Neural cell (in vitro differentiated cells): ENCODE results near the gene SETD2.

Source experiments
- EP300 ChIP-seq: fragments of 450-650 bp; conservative IDR thresholded peaks from 2 replicates; pipeline ENCODE4 v1.6.1; 2014; ENCODE audit warnings: antibody characterized with exemption, mild to moderate bottlenecking, moderate library complexity; ENCODE audit not compliant: poor library complexity, severe bottlenecking
- EZH2 ChIP-seq: fragments of 200-600, 300-800 bp; shearing (Covaris generic), sonication (generic); IDR thresholded peaks from 2 replicates; pipeline ENCODE4 v1.6.1; 2014; ENCODE audit warnings: antibody characterized with exemption, low read length, borderline replicate concordance, mild to moderate bottlenecking; ENCODE audit not compliant: insufficient read depth, poor library complexity, severe bottlenecking
- POLR2AphosphoS5 ChIP-seq: IDR thresholded peaks from 2 replicates; pipeline ENCODE4 v1.6.1; 2012
- RAD21 ChIP-seq: fragments of 450-650 bp; conservative IDR thresholded peaks from 2 replicates; pipeline ENCODE4 v1.6.1; 2014; ENCODE audit warnings: antibody characterized with exemption, mild to moderate bottlenecking, moderate library complexity
- REST ChIP-seq: IDR thresholded peaks from 2 replicates; pipeline ENCODE4 v1.6.1; 2012; ENCODE audit warnings: borderline replicate concordance
- SMC3 ChIP-seq: fragments of 450-650 bp; conservative IDR thresholded peaks from 2 replicates; pipeline ENCODE4 v1.6.1; 2014; ENCODE audit warnings: antibody characterized with exemption, mild to moderate bottlenecking, moderate library complexity; ENCODE audit not compliant: poor library complexity
- TF ChIP-seq, protein P1 (sequence below): fragments of 450-650 bp; IDR thresholded peaks from 2 replicates; pipeline ENCODE4 v1.5.1; 2014; ENCODE audit warnings: antibody characterized with exemption, mild to moderate bottlenecking, moderate library complexity; ENCODE audit not compliant: poor library complexity, severe bottlenecking

DNA sequence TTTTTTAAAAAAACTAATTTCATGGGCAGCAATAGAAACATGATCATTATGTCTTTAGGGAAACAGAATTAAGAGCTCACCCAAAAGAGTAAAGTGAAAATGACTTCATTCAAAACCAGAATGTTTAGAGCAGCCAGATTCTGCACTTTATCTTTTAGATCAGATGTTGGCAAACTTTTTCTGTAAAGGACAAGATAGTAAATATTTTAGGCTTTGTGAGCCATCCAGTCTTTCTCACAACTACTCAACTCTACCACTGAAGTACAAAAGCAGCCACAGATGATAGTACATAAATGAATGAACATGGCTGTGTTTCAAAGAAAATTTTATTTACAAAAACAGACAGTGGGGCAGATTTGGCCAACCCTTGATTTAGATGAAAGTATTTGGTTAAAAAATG lies 84.5 kb downstream of the SETD2 start:
- TF ChIP-seq EZH2 = no peak
- TF ChIP-seq, protein P1, sequence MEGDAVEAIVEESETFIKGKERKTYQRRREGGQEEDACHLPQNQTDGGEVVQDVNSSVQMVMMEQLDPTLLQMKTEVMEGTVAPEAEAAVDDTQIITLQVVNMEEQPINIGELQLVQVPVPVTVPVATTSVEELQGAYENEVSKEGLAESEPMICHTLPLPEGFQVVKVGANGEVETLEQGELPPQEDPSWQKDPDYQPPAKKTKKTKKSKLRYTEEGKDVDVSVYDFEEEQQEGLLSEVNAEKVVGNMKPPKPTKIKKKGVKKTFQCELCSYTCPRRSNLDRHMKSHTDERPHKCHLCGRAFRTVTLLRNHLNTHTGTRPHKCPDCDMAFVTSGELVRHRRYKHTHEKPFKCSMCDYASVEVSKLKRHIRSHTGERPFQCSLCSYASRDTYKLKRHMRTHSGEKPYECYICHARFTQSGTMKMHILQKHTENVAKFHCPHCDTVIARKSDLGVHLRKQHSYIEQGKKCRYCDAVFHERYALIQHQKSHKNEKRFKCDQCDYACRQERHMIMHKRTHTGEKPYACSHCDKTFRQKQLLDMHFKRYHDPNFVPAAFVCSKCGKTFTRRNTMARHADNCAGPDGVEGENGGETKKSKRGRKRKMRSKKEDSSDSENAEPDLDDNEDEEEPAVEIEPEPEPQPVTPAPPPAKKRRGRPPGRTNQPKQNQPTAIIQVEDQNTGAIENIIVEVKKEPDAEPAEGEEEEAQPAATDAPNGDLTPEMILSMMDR = no peak
- no peak for TF ChIP-seq RAD21
- TF ChIP-seq POLR2AphosphoS5 = no peak
- no peak for TF ChIP-seq REST
- no peak for TF ChIP-seq EP300
- TF ChIP-seq SMC3 = no peak
